HepG2 (cell line): Measurements from ENCODE around the gene EPN2. TPM values are rescaled to one million over a fixed set of nuclear protein-coding genes. Genes with fewer than 3 reads are reported as not detected.

ENCODE experiments used
- BORCS8-MEF2B ChIP-seq: sonication (generic); formaldehyde crosslinking; IDR thresholded peaks from 2 replicates; pipeline ENCODE4 v1.8.0; 2022; ENCODE audit warnings: mild to moderate bottlenecking, missing genetic modification reagents
- CAMTA2 ChIP-seq: sonication (generic); formaldehyde crosslinking; IDR thresholded peaks from 2 replicates; pipeline ENCODE4 v1.4.0; 2020; ENCODE audit warnings: mild to moderate bottlenecking, missing genetic modification reagents, borderline replicate concordance
- ELF3 ChIP-seq: IDR thresholded peaks from 2 replicates; pipeline ENCODE4 v1.6.1; 2016; ENCODE audit warnings: missing genetic modification reagents, missing compliant biosample characterization
- HDAC6 ChIP-seq: fragments of 200-600 bp; sonication (generic); IDR thresholded peaks from 2 replicates; pipeline ENCODE4 v1.7.0; 2017; ENCODE audit warnings: mild to moderate bottlenecking, antibody characterized with exemption, low read length, low read depth
- HNRNPH1 ChIP-seq: fragments of 200-400 bp; formaldehyde crosslinking; optimal IDR thresholded peaks from 2 replicates; pipeline ENCODE3; 2017; ENCODE audit warnings: mild to moderate bottlenecking, low read depth, low read length
- KMT2B ChIP-seq: IDR thresholded peaks from 2 replicates; pipeline ENCODE4 v1.6.1; 2016; ENCODE audit warnings: missing genetic modification reagents, missing compliant biosample characterization
- LCORL ChIP-seq, 2 experiments: fragments of 450-650 bp in 1 of 2; sonication (generic) in 1 of 2; formaldehyde crosslinking in 1 of 2; IDR thresholded peaks; 2 replicates each; pipeline versions ENCODE4 v1.5.0 to v1.6.1; 2017 to 2020; ENCODE audit warnings: antibody characterized with exemption in 1 of 2, missing genetic modification reagents in 1 of 2
- REXO4 ChIP-seq: sonication (generic); formaldehyde crosslinking; IDR thresholded peaks from 2 replicates; pipeline ENCODE4 v1.8.0; 2022; ENCODE audit warnings: missing genetic modification reagents, mild to moderate bottlenecking, borderline replicate concordance
- SPEN ChIP-seq: sonication (generic); formaldehyde crosslinking; IDR thresholded peaks from 2 replicates; pipeline ENCODE4 v1.5.1; 2020; ENCODE audit warnings: low read depth, mild to moderate bottlenecking, missing genetic modification reagents
- TOPORS ChIP-seq: sonication (generic); formaldehyde crosslinking; IDR thresholded peaks from 2 replicates; pipeline ENCODE4 v1.8.0; 2023; ENCODE audit warnings: mild to moderate bottlenecking, missing genetic modification reagents
- ZBTB1 ChIP-seq: sonication (generic); formaldehyde crosslinking; IDR thresholded peaks from 2 replicates; pipeline ENCODE4 v1.4.0; 2020; ENCODE audit warnings: missing genetic modification reagents, borderline replicate concordance
- ZFP41 ChIP-seq: sonication (generic); formaldehyde crosslinking; IDR thresholded peaks from 2 replicates; pipeline ENCODE4 v1.4.0; 2020; ENCODE audit warnings: mild to moderate bottlenecking, missing genetic modification reagents, borderline replicate concordance
- ZNF138 ChIP-seq: sonication (generic); formaldehyde crosslinking; IDR thresholded peaks from 2 replicates; pipeline ENCODE4 v1.5.0; 2020; ENCODE audit warnings: mild to moderate bottlenecking, low read depth, missing genetic modification reagents
- ZNF230 ChIP-seq: sonication (generic); formaldehyde crosslinking; IDR thresholded peaks from 2 replicates; pipeline ENCODE4 v1.4.0; 2020; ENCODE audit warnings: mild to moderate bottlenecking, missing genetic modification reagents
- ZNF576 ChIP-seq: sonication (generic); formaldehyde crosslinking; IDR thresholded peaks from 2 replicates; pipeline ENCODE4 v1.4.0; 2020; ENCODE audit warnings: mild to moderate bottlenecking, missing genetic modification reagents
- polyA plus RNA-seq, 8 experiments: library from polyadenylated mRNA; depleted of rRNA in 3 of 8; stranded (reverse) in 7 of 8; unstranded in 1 of 8; fragments of >200 nt; fragmentation: Illumina TruSeq in 4 of 8; extraction: Trizol in 4 of 8; gene quantifications; 2 replicates each; pipeline versions ENCODE4 v1.2.1 to v1.2.3, GENCODE V29; 2011 to 2016; ENCODE audit warnings: low read depth in 4 of 8, missing spikeins in 1 of 8, mixed read lengths in 1 of 8; ENCODE audit not compliant: insufficient read depth in 1 of 8
- total RNA-seq, 5 experiments: library from RNA; depleted of rRNA; stranded (reverse); fragments of >200 nt; fragmentation: Illumina TruSeq; extraction: Trizol; gene quantifications; 2 replicates each; pipeline ENCODE4 v1.2.3, GENCODE V29; 2016; ENCODE audit warnings: low read depth in 1 of 5
- TF ChIP-seq, protein P1 (sequence below): sonication (generic); formaldehyde crosslinking; IDR thresholded peaks from 2 replicates; pipeline ENCODE4 v1.5.0; 2020; ENCODE audit warnings: mild to moderate bottlenecking, missing genetic modification reagents
- TF ChIP-seq, protein P2 (sequence below): fragments of 450-650 bp; IDR thresholded peaks from 2 replicates; pipeline ENCODE4 v1.6.1; 2017
- TF ChIP-seq, protein P3 (sequence below): sonication (generic); formaldehyde crosslinking; IDR thresholded peaks from 2 replicates; pipeline ENCODE4 v1.5.1; 2020; ENCODE audit warnings: mild to moderate bottlenecking, missing genetic modification reagents
- TF ChIP-seq, protein P4 (sequence below): sonication (generic); formaldehyde crosslinking; IDR thresholded peaks from 2 replicates; pipeline ENCODE4 v1.5.0; 2020; ENCODE audit warnings: missing genetic modification reagents
- TF ChIP-seq, protein P5 (sequence below): sonication (generic); formaldehyde crosslinking; IDR thresholded peaks from 2 replicates; pipeline ENCODE4 v1.8.0; 2022; ENCODE audit warnings: mild to moderate bottlenecking, missing genetic modification reagents, moderate library complexity

Gene EPN2
- total and polyA plus RNA-seq, 2 of the 13 experiments (the other 11 are each of a cell fraction or from before 2014, with no cell fraction given) = 7.8 to 19.2 TPM

DNA sequence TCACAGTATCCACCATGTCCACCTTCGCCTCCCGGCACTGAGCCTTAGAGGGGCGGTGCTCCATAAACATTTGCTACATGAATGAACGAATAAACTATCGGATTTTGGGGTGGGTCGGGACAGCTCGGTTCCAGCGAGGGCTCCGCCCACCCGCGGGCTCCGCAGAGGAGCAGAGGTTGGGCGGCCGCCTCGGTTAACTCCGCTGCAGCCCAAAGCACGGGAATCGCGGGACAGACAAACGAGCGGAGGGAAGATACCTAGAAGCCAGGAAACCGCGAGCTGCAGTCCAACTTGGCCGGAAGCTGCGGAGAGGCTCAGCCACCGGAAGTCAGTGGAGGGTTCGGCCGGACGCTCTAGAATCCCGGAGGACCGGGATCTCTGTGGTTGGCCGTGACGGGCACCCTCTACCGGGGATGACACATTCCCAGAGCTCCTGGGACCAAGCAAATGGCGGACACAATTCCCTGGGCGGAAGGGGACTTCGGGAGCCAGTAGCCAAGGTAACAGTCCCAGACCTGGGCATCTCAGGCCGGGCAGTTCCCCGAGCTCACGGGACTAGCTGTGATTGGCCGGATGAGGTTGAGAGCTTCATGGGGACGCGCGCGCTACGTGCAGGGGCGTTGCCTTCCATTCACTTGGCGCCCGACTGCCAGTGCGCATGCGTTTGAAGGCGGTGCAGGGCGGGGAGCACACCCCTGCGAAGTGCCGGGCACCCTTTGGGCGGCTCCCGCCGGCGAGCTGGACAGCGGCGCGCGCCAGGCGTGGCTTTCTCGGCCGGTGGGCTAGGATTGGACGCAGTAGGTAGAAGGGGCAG is 140.6 kb downstream of the EPN2 start (continued):
- TF ChIP-seq, protein P1, sequence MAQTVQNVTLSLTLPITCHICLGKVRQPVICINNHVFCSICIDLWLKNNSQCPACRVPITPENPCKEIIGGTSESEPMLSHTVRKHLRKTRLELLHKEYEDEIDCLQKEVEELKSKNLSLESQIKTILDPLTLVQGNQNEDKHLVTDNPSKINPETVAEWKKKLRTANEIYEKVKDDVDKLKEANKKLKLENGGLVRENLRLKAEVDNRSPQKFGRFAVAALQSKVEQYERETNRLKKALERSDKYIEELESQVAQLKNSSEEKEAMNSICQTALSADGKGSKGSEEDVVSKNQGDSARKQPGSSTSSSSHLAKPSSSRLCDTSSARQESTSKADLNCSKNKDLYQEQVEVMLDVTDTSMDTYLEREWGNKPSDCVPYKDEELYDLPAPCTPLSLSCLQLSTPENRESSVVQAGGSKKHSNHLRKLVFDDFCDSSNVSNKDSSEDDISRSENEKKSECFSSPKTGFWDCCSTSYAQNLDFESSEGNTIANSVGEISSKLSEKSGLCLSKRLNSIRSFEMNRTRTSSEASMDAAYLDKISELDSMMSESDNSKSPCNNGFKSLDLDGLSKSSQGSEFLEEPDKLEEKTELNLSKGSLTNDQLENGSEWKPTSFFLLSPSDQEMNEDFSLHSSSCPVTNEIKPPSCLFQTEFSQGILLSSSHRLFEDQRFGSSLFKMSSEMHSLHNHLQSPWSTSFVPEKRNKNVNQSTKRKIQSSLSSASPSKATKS = no peak
- TF ChIP-seq REXO4 (CRISPR knock-in tag) (no peak), ZNF576 (CRISPR knock-in tag) (no peak), HDAC6 (no peak), ZFP41 (no peak), HNRNPH1 (no peak), KMT2B (CRISPR knock-in tag) (no peak; the same call in 1 of the 2 replicates), BORCS8-MEF2B (no peak), LCORL (IDR thresholded peaks at IDR 0.05) (no peak), LCORL (CRISPR knock-in tag; IDR thresholded peaks at IDR 0.05) (no peak; the same call in none of the 2 replicates), ZNF230 (CRISPR knock-in tag) (peak; percentile 91; the same call in 1 of the 2 replicates), ZBTB1 (CRISPR knock-in tag) (no peak), CAMTA2 (CRISPR knock-in tag) (no peak), SPEN (CRISPR knock-in tag) (peak; percentile 48), ELF3 (CRISPR knock-in tag) (peak; percentile 55; the same call in 1 of the 2 replicates), ZNF138 (CRISPR knock-in tag) (no peak), TOPORS (CRISPR knock-in tag) (0 out of 2 replicates have a peak, but pooled peaks have one; percentile 31)
- TF ChIP-seq, protein P2, sequence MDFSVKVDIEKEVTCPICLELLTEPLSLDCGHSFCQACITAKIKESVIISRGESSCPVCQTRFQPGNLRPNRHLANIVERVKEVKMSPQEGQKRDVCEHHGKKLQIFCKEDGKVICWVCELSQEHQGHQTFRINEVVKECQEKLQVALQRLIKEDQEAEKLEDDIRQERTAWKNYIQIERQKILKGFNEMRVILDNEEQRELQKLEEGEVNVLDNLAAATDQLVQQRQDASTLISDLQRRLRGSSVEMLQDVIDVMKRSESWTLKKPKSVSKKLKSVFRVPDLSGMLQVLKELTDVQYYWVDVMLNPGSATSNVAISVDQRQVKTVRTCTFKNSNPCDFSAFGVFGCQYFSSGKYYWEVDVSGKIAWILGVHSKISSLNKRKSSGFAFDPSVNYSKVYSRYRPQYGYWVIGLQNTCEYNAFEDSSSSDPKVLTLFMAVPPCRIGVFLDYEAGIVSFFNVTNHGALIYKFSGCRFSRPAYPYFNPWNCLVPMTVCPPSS = no peak
- TF ChIP-seq, protein P3, sequence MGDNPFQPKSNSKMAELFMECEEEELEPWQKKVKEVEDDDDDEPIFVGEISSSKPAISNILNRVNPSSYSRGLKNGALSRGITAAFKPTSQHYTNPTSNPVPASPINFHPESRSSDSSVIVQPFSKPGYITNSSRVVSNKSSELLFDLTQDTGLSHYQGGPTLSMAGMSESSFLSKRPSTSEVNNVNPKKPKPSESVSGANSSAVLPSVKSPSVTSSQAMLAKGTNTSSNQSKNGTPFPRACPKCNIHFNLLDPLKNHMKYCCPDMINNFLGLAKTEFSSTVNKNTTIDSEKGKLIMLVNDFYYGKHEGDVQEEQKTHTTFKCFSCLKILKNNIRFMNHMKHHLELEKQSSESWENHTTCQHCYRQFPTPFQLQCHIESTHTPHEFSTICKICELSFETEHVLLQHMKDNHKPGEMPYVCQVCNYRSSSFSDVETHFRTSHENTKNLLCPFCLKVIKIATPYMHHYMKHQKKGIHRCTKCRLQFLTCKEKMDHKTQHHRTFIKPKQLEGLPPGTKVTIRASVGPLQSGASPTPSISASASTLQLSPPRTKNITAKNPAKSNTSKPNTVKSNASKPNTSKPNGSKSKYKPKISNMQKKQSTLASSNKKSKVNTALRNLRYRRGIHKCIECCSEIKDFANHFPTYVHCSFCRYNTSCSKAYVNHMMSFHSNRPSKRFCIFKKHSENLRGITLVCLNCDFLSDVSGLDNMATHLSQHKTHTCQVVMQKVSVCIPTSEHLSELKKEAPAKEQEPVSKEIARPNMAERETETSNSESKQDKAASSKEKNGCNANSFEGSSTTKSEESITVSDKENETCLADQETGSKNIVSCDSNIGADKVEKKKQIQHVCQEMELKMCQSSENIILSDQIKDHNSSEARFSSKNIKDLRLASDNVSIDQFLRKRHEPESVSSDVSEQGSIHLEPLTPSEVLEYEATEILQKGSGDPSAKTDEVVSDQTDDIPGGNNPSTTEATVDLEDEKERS (CRISPR knock-in tag) = peak; percentile 23; the same call in 1 of the 2 replicates
- TF ChIP-seq, protein P4, sequence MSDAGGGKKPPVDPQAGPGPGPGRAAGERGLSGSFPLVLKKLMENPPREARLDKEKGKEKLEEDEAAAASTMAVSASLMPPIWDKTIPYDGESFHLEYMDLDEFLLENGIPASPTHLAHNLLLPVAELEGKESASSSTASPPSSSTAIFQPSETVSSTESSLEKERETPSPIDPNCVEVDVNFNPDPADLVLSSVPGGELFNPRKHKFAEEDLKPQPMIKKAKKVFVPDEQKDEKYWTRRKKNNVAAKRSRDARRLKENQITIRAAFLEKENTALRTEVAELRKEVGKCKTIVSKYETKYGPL (CRISPR knock-in tag) = no peak
- TF ChIP-seq, protein P5, sequence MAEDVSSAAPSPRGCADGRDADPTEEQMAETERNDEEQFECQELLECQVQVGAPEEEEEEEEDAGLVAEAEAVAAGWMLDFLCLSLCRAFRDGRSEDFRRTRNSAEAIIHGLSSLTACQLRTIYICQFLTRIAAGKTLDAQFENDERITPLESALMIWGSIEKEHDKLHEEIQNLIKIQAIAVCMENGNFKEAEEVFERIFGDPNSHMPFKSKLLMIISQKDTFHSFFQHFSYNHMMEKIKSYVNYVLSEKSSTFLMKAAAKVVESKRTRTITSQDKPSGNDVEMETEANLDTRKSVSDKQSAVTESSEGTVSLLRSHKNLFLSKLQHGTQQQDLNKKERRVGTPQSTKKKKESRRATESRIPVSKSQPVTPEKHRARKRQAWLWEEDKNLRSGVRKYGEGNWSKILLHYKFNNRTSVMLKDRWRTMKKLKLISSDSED = no peak
